GM23338 (cell line): ENCODE data around the gene NEMF. TPM values are rescaled to one million over a fixed set of nuclear protein-coding genes. Genes with fewer than 3 reads are reported as not detected.
"Not testable (repeated sequence)": the region's sequence is repeated elsewhere in the genome, so short reads cannot be mapped to it uniquely, and the experiment has no call there.

Experiments used
- ATAC-seq: fragments of 200-7000 bp; cut with Tn5 transposase; 3 replicates; pipeline ENCODE4 v1.9.1; 2020
- DNase-seq: peaks from one replicate; pipeline ENCODE4 v3.0.0-alpha.2; 2015; ENCODE audit warnings: low spot score
- H2AFZ ChIP-seq: fragments of 200-600 bp; sonication (generic); 2 replicates; pipeline ENCODE4 v1.8.0; 2016; ENCODE audit warnings: antibody characterized with exemption, mild to moderate bottlenecking, moderate library complexity
- H3F3A ChIP-seq: fragments of 200-600 bp; sonication (generic); replicated peaks from 2 replicates; pipeline ENCODE4 v1.8.0; 2017; ENCODE audit warnings: antibody characterized with exemption, mixed run types, low read depth
- H3K27ac ChIP-seq: fragments of 200-600 bp; sonication (generic); 2 replicates; pipeline ENCODE4 v1.6.1; 2016; ENCODE audit warnings: low read depth
- H3K27me3 ChIP-seq: fragments of 200-600 bp; sonication (generic); 2 replicates; pipeline ENCODE4 v1.8.0; 2016; ENCODE audit warnings: mild to moderate bottlenecking, mixed run types, moderate library complexity; ENCODE audit not compliant: insufficient read depth
- H3K36me3 ChIP-seq: fragments of 200-600 bp; sonication (generic); 2 replicates; pipeline ENCODE4 v1.8.0; 2016; ENCODE audit warnings: mild to moderate bottlenecking; ENCODE audit not compliant: insufficient read depth
- H3K4me1 ChIP-seq: fragments of 200-600 bp; sonication (generic); 2 replicates; pipeline ENCODE4 v1.8.0; 2016; ENCODE audit warnings: mild to moderate bottlenecking, moderate library complexity; ENCODE audit not compliant: insufficient read depth
- H3K4me2 ChIP-seq: fragments of 200-600 bp; sonication (generic); 2 replicates; pipeline ENCODE4 v1.7.1; 2017; ENCODE audit warnings: mixed run types
- H3K4me3 ChIP-seq: fragments of 200-600 bp; sonication (generic); 2 replicates; pipeline ENCODE4 v1.6.1; 2016; ENCODE audit warnings: mixed run types
- H3K79me2 ChIP-seq: fragments of 200-600 bp; sonication (generic); replicated peaks from 2 replicates; pipeline ENCODE4 v1.8.0; 2017; ENCODE audit warnings: mild to moderate bottlenecking; ENCODE audit not compliant: insufficient read depth
- H3K9me2 ChIP-seq: fragments of 200-600 bp; sonication (generic); 2 replicates; pipeline ENCODE4 v1.8.0; 2017; ENCODE audit not compliant: insufficient read depth
- H4K20me1 ChIP-seq: fragments of 200-600 bp; sonication (generic); replicated peaks from 2 replicates; pipeline ENCODE4 v1.8.0; 2017; ENCODE audit warnings: mild to moderate bottlenecking; ENCODE audit not compliant: insufficient read depth
- H3K27ac Mint-ChIP-seq: 2 replicates; pipeline ENCODE4 v1.8.0; 2020; ENCODE audit warnings: inconsistent platforms, mild to moderate bottlenecking, moderate library complexity, mixed read lengths
- H3K27me3 Mint-ChIP-seq: 3 replicates; pipeline ENCODE4 v1.8.0; 2022; ENCODE audit warnings: low read depth, mild to moderate bottlenecking, moderate library complexity, mixed read lengths, inconsistent platforms; ENCODE audit not compliant: insufficient read depth, poor library complexity
- H3K36me3 Mint-ChIP-seq: 3 replicates; pipeline ENCODE4 v1.8.0; 2021; ENCODE audit warnings: low read depth, mild to moderate bottlenecking, inconsistent platforms, moderate library complexity, mixed read lengths
- H3K4me1 Mint-ChIP-seq: 3 replicates; pipeline ENCODE4 v1.8.0; 2020; ENCODE audit warnings: mild to moderate bottlenecking, inconsistent platforms, mixed read lengths
- H3K4me3 Mint-ChIP-seq: 3 replicates; pipeline ENCODE4 v1.8.0; 2021; ENCODE audit warnings: moderate library complexity, mild to moderate bottlenecking, inconsistent platforms, mixed read lengths
- H3K9me3 Mint-ChIP-seq: 3 replicates; pipeline ENCODE4 v1.8.0; 2020; ENCODE audit warnings: moderate library complexity, mild to moderate bottlenecking, inconsistent platforms, mixed read lengths
- EZH2 ChIP-seq: fragments of 200-600 bp; sonication (generic); IDR thresholded peaks from one replicate; pipeline ENCODE4 v1.8.0; 2017; ENCODE audit warnings: antibody characterized with exemption, mild to moderate bottlenecking, low read depth; ENCODE audit not compliant: unreplicated experiment
- NANOG ChIP-seq: IDR thresholded peaks from 2 replicates; pipeline ENCODE4 v1.6.1; 2016; ENCODE audit warnings: antibody characterized with exemption, borderline replicate concordance
- ZNF114 ChIP-seq: fragments of 250-450 bp; sonication (Bioruptor Pico); IDR thresholded peaks from 2 replicates; pipeline ENCODE4 v1.5.0; 2020; ENCODE audit warnings: mild to moderate bottlenecking, moderate library complexity
- ZNF331 ChIP-seq: fragments of 250-450 bp; sonication (Bioruptor Pico); IDR thresholded peaks from 2 replicates; pipeline ENCODE4 v1.5.0; 2020; ENCODE audit warnings: low read depth, mild to moderate bottlenecking, moderate library complexity
- polyA plus RNA-seq: library from polyadenylated mRNA; unstranded; fragments of >200 nt; fragmentation: Nextera tagmentation; extraction: Ambion mirVana; gene quantifications from 2 replicates; pipeline ENCODE4 v1.2.1, GENCODE V29; 2016
- total RNA-seq: library from RNA; depleted of rRNA; stranded (reverse); fragments of >200 nt; shearing (Covaris generic); gene quantifications from 2 replicates; pipeline ENCODE4 v1.2.3, GENCODE V29; 2014
- TF ChIP-seq, protein P1 (sequence below): fragments of 250-450 bp; sonication (Bioruptor Pico); IDR thresholded peaks from 2 replicates; pipeline ENCODE4 v1.5.0; 2020; ENCODE audit warnings: mild to moderate bottlenecking, moderate library complexity

NEMF gene
- total and polyA plus RNA-seq, 2 experiments from 2014 or later = 58.4 to 88.1 TPM

DNA sequence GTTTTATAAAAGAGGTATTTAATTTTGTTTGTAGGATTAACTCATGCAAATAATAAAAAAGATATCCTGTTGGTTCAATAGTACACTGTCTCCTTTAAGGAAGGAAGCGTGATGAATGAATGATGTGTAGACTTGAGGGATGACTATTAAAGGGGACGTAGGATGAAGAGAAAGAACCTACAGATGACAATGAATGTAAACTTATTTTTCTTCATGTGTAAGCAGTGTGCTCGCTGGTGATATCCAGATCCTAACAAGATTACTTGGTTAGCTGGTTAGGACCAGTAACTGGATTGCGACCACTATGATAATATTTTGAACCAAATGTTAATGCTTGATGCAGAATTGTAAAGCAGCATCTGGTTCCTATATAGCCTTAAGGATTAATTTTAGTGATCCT lies 42.9 kb upstream of the NEMF start:
- peaks cover 31% of the 10 kb centered on the region for H3K4me1 Mint-ChIP-seq
- DNase-seq (no peak), ATAC-seq (no peak)
- peak overlapping the region; percentile 98 for H3K4me3 Mint-ChIP-seq
- H3K4me3 ChIP-seq = peak overlapping the region; percentile 95
- peaks cover 4% of the 10 kb centered on the region; the same call in 1 of the 2 replicates for H3K36me3 ChIP-seq
- peak overlapping the region; percentile 79 for H3K4me2 ChIP-seq
- no peaks in the 10 kb centered on the region for H3K27me3 ChIP-seq
- no peak overlapping the region for H3K27ac Mint-ChIP-seq
- no peaks in the 10 kb centered on the region for H3F3A ChIP-seq
- H3K9me2 ChIP-seq = no peaks in the 10 kb centered on the region
- no peak overlapping the region for H3K27ac ChIP-seq
- H3K36me3 Mint-ChIP-seq = peaks cover 36% of the 10 kb centered on the region
- H3K4me1 ChIP-seq = peaks cover 26% of the 10 kb centered on the region
- H3K27me3 Mint-ChIP-seq = peaks cover 7% of the 10 kb centered on the region
- H3K9me3 Mint-ChIP-seq = no peaks in the 10 kb centered on the region; the same call in 1 of the 3 replicates
- TF ChIP-seq, protein P1, sequence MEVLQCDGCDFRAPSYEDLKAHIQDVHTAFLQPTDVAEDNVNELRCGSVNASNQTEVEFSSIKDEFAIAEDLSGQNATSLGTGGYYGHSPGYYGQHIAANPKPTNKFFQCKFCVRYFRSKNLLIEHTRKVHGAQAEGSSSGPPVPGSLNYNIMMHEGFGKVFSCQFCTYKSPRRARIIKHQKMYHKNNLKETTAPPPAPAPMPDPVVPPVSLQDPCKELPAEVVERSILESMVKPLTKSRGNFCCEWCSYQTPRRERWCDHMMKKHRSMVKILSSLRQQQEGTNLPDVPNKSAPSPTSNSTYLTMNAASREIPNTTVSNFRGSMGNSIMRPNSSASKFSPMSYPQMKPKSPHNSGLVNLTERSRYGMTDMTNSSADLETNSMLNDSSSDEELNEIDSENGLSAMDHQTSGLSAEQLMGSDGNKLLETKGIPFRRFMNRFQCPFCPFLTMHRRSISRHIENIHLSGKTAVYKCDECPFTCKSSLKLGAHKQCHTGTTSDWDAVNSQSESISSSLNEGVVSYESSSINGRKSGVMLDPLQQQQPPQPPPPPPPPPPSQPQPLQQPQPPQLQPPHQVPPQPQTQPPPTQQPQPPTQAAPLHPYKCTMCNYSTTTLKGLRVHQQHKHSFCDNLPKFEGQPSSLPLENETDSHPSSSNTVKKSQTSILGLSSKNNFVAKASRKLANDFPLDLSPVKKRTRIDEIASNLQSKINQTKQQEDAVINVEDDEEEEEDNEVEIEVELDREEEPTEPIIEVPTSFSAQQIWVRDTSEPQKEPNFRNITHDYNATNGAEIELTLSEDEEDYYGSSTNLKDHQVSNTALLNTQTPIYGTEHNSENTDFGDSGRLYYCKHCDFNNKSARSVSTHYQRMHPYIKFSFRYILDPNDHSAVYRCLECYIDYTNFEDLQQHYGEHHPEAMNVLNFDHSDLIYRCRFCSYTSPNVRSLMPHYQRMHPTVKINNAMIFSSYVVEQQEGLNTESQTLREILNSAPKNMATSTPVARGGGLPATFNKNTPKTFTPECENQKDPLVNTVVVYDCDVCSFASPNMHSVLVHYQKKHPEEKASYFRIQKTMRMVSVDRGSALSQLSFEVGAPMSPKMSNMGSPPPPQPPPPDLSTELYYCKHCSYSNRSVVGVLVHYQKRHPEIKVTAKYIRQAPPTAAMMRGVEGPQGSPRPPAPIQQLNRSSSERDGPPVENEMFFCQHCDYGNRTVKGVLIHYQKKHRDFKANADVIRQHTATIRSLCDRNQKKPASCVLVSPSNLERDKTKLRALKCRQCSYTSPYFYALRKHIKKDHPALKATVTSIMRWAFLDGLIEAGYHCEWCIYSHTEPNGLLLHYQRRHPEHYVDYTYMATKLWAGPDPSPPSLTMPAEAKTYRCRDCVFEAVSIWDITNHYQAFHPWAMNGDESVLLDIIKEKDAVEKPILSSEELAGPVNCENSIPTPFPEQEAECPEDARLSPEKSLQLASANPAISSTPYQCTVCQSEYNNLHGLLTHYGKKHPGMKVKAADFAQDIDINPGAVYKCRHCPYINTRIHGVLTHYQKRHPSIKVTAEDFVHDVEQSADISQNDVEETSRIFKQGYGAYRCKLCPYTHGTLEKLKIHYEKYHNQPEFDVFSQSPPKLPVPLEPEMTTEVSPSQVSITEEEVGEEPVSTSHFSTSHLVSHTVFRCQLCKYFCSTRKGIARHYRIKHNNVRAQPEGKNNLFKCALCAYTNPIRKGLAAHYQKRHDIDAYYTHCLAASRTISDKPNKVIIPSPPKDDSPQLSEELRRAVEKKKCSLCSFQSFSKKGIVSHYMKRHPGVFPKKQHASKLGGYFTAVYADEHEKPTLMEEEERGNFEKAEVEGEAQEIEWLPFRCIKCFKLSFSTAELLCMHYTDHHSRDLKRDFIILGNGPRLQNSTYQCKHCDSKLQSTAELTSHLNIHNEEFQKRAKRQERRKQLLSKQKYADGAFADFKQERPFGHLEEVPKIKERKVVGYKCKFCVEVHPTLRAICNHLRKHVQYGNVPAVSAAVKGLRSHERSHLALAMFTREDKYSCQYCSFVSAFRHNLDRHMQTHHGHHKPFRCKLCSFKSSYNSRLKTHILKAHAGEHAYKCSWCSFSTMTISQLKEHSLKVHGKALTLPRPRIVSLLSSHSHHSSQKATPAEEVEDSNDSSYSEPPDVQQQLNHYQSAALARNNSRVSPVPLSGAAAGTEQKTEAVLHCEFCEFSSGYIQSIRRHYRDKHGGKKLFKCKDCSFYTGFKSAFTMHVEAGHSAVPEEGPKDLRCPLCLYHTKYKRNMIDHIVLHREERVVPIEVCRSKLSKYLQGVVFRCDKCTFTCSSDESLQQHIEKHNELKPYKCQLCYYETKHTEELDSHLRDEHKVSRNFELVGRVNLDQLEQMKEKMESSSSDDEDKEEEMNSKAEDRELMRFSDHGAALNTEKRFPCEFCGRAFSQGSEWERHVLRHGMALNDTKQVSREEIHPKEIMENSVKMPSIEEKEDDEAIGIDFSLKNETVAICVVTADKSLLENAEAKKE (CRISPR knock-in tag) = no peak
- TF ChIP-seq ZNF331 (CRISPR knock-in tag) (no peak), NANOG (no peak), ZNF114 (CRISPR knock-in tag) (no peak), EZH2 (no peak)
- H4K20me1 ChIP-seq = peaks cover 22% of the 10 kb centered on the region
- peaks cover 52% of the 10 kb centered on the region for H3K79me2 ChIP-seq
- H2AFZ ChIP-seq = no peak overlapping the region

GRCh38 chr14:49894214-49895107 lies 41.9 kb upstream of the NEMF start:
- not testable (repeated sequence) for H3F3A ChIP-seq, H2AFZ ChIP-seq, DNase-seq, H3K36me3 ChIP-seq, H3K27me3 ChIP-seq, H3K9me2 ChIP-seq, H3K27me3 Mint-ChIP-seq, ATAC-seq, H3K9me3 Mint-ChIP-seq
- Histone ChIP-seq H3K4me1 (peaks cover 26% of the 10 kb centered on the region), H4K20me1 (peaks cover 22% of the 10 kb centered on the region), H3K4me3 (peak overlapping the region; percentile 95), H3K4me2 (peak overlapping the region; percentile 79), H3K27ac (peak overlapping the region; percentile 97; the same call in 1 of the 2 replicates), H3K79me2 (peaks cover 52% of the 10 kb centered on the region)
- Mint-ChIP-seq H3K4me1 (peaks cover 31% of the 10 kb centered on the region), H3K4me3 (peak overlapping the region; percentile 98), H3K27ac (peak overlapping the region; percentile 98), H3K36me3 (peaks cover 36% of the 10 kb centered on the region)
